ENCODE data around the gene COL4A1.

DNA sequence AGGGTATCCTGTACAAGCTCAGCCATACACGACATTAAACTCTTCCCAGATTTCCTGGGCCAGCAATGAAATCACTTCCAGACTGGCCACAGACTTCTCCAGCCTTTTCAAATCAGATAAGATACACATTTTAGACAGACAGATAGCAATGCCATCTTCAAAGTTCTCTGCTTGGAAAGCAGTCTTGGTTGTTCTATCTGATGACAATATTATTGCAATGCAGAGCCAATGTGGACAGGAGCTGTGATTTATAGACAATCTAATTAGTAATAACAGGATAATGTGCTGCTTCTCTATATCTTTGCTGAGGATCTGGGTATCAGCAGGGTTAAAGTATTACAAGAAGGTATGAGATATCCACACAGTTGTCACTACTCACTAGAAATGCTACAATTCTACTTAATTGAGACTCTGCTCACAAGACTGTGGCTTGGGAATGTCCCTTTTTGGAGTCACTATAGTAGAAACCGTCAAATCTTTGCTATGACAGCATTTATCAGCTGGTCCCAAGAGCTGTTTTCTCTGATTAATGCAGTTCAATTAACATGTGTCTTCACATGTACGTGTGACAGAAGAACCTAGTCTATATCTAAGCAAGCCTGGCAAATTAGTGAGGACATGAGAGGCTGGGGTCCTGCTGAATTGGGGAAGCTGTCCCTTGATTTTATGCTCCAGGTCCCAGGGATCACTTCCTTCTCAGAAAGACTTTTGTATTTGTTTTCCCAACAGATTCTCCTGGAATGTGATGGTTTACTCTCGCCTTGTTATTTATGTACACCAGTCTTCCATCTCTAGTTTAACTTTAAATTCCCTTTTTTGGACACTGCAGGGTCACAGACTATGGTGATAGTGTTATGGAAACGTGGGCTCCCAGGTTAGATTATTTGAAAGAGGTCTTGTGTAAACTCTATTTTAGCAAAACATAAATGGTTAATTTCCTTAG is 68.8 kb downstream of the COL4A1 start:
- no peak for TF ChIP-seq EP300 (IDR thresholded peaks at IDR 0.05)
- TF ChIP-seq, protein P1, sequence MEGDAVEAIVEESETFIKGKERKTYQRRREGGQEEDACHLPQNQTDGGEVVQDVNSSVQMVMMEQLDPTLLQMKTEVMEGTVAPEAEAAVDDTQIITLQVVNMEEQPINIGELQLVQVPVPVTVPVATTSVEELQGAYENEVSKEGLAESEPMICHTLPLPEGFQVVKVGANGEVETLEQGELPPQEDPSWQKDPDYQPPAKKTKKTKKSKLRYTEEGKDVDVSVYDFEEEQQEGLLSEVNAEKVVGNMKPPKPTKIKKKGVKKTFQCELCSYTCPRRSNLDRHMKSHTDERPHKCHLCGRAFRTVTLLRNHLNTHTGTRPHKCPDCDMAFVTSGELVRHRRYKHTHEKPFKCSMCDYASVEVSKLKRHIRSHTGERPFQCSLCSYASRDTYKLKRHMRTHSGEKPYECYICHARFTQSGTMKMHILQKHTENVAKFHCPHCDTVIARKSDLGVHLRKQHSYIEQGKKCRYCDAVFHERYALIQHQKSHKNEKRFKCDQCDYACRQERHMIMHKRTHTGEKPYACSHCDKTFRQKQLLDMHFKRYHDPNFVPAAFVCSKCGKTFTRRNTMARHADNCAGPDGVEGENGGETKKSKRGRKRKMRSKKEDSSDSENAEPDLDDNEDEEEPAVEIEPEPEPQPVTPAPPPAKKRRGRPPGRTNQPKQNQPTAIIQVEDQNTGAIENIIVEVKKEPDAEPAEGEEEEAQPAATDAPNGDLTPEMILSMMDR (IDR thresholded peaks at IDR 0.05): no peak

All from gastroesophageal sphincter (tissue), 3 donors.